K562 (cell line): Measurements from ENCODE around the gene SMCHD1. TPM values are rescaled to one million over a fixed set of nuclear protein-coding genes. Genes with fewer than 3 reads are reported as not detected.

Experiments
- MEF2A ChIP-seq: IDR thresholded peaks from 2 replicates; pipeline ENCODE4 v1.6.1; 2011; ENCODE audit warnings: low read depth, mild to moderate bottlenecking, low read length, moderate library complexity; ENCODE audit not compliant: control insufficient read depth
- NR0B1 ChIP-seq: fragments of 450-650 bp; IDR thresholded peaks from one replicate; pipeline ENCODE4 v1.6.1; 2018; ENCODE audit warnings: mild to moderate bottlenecking, moderate library complexity; ENCODE audit not compliant: partially characterized antibody
- PURB ChIP-seq: sonication (generic); formaldehyde crosslinking; IDR thresholded peaks from 2 replicates; pipeline ENCODE4 v1.9.0; 2021; ENCODE audit warnings: low read depth, mild to moderate bottlenecking, missing genetic modification reagents
- REST ChIP-seq, 2 experiments: fragments of 450-650 bp; formaldehyde crosslinking in 1 of 2; IDR thresholded peaks; 2 replicates each; pipeline versions ENCODE4 v1.4.0 to v1.6.1; 2014 to 2020; ENCODE audit warnings: mild to moderate bottlenecking in 2 of 2, borderline replicate concordance in 1 of 2, low read depth in 1 of 2
- polyA plus RNA-seq, 8 experiments: library from polyadenylated mRNA; depleted of rRNA in 4 of 8; stranded (reverse) in 5 of 8; unstranded in 3 of 8; fragments of >200 nt; fragmentation: Nextera tagmentation in 2 of 8; fragmentation: Illumina TruSeq in 1 of 8; extraction: Ambion mirVana in 2 of 8; extraction: Trizol in 1 of 8; gene quantifications; 2 replicates each; pipeline versions ENCODE4 v1.2.1 to v1.2.3, GENCODE V29; 2011 to 2014; ENCODE audit warnings: inconsistent platforms in 1 of 8, missing spikeins in 1 of 8
- total RNA-seq, 7 experiments: library from RNA; depleted of rRNA in 6 of 7; stranded (reverse); fragments of >200 nt in 6 of 7; fragmentation: Illumina TruSeq in 2 of 7; extraction: Trizol in 2 of 7; gene quantifications; 2 replicates each; pipeline versions ENCODE4 v1.2.1 to v1.2.3, GENCODE V29; 2011 to 2021; ENCODE audit warnings: low replicate concordance in 1 of 7
- TF ChIP-seq, protein P1 (sequence below): fragments of 200-400 bp; formaldehyde crosslinking; IDR thresholded peaks from 2 replicates; pipeline ENCODE4 v1.6.1; 2017; ENCODE audit warnings: mild to moderate bottlenecking, low read depth, low read length, moderate library complexity
- TF ChIP-seq, protein P2 (sequence below): fragments of 250-450 bp; sonication (Bioruptor Pico); IDR thresholded peaks from 2 replicates; pipeline ENCODE4 v1.4.0; 2020; ENCODE audit warnings: mild to moderate bottlenecking, moderate library complexity

Gene SMCHD1
- total and polyA plus RNA-seq, 9 of the 15 experiments (the other 6 are each of a cell fraction or from before 2014, with no cell fraction given): 6.3 to 144 (median 72.7) TPM

GRCh38 chr18:2853926-2854664, 198.6 kb downstream of the SMCHD1 start (continued):
- TF ChIP-seq NR0B1 (no peak), MEF2A (0 out of 2 replicates have a peak, but pooled peaks have one; percentile 47), PURB (CRISPR knock-in tag) (no peak), REST (IDR thresholded peaks at IDR 0.05; ENCODE audit: borderline replicate concordance) (peak; percentile 43; the same call in 1 of the 2 replicates), REST (CRISPR knock-in tag; IDR thresholded peaks at IDR 0.05; ENCODE audit: low read depth) (no peak)
- TF ChIP-seq, protein P1, sequence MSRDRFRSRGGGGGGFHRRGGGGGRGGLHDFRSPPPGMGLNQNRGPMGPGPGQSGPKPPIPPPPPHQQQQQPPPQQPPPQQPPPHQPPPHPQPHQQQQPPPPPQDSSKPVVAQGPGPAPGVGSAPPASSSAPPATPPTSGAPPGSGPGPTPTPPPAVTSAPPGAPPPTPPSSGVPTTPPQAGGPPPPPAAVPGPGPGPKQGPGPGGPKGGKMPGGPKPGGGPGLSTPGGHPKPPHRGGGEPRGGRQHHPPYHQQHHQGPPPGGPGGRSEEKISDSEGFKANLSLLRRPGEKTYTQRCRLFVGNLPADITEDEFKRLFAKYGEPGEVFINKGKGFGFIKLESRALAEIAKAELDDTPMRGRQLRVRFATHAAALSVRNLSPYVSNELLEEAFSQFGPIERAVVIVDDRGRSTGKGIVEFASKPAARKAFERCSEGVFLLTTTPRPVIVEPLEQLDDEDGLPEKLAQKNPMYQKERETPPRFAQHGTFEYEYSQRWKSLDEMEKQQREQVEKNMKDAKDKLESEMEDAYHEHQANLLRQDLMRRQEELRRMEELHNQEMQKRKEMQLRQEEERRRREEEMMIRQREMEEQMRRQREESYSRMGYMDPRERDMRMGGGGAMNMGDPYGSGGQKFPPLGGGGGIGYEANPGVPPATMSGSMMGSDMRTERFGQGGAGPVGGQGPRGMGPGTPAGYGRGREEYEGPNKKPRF: no peak
- TF ChIP-seq, protein P2, sequence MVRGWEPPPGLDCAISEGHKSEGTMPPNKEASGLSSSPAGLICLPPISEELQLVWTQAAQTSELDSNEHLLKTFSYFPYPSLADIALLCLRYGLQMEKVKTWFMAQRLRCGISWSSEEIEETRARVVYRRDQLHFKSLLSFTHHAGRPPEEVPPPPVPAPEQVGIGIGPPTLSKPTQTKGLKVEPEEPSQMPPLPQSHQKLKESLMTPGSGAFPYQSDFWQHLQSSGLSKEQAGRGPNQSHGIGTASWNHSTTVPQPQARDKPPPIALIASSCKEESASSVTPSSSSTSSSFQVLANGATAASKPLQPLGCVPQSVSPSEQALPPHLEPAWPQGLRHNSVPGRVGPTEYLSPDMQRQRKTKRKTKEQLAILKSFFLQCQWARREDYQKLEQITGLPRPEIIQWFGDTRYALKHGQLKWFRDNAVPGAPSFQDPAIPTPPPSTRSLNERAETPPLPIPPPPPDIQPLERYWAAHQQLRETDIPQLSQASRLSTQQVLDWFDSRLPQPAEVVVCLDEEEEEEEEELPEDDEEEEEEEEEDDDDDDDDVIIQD (CRISPR knock-in tag): no peak
